K562 (cell line): ENCODE data around the gene BFSP1. TPM values are rescaled to one million over a fixed set of nuclear protein-coding genes. Genes with fewer than 3 reads are reported as not detected.
A peak's percentile ranks its signal among the peaks of the same experiment; 100 is the strongest.

ENCODE experiments used
- ATAC-seq: fragments of 200-7000 bp; cut with Tn5 transposase; 3 replicates; pipeline ENCODE4 v1.9.1; 2020; ENCODE audit warnings: moderate library complexity
- BruUV-seq: library from RNA; stranded (reverse); fragments of 400-500 nt; replicated peaks from 2 replicates; lab custom pipeline; 2021; lab: Mats Ljungman, UMichigan
- CTCF ChIA-PET: fragments of 300-600 bp; formaldehyde crosslinking; extraction: SDS; loops from one replicate; lab custom pipeline; 2021; ENCODE audit warnings: low intra/inter-chr PET ratio; lab: Yijun Ruan, JAX
- POLR2A ChIA-PET: fragments of 300-600, 350-650 bp; sonication (Branson Sonifier 250); formaldehyde crosslinking; extraction: SDS; loops from one replicate; lab custom pipeline; 2021; ENCODE audit warnings: antibody characterized with exemption, inconsistent platforms; lab: Yijun Ruan, JAX
- DNase-seq, 4 experiments: peaks; one replicate each; pipeline versions ENCODE4 v3.0.0 to v3.0.0-alpha.2; 2011 to 2018; ENCODE audit warnings: low spot score in 3 of 4, mixed read lengths in 3 of 4; ENCODE audit errors: extremely low read depth in 1 of 4
- FAIRE-seq: peaks from 2 replicates; lab custom pipeline; 2011; peaks lifted over from hg19 to GRCh38; lab: Jason Lieb, UNC
- H2AFZ ChIP-seq: 2 replicates; pipeline ENCODE4 v1.6.0; 2011; ENCODE audit warnings: low read depth, low read length, control low read depth, inconsistent platforms
- H3K27ac ChIP-seq: fragments of 200-600 bp; 3 replicates; pipeline ENCODE4 v1.8.0; 2011; ENCODE audit warnings: low read depth, mild to moderate bottlenecking, control low read depth, inconsistent platforms, low read length, moderate library complexity, mixed read lengths; ENCODE audit errors: extremely low read depth
- H3K27me3 ChIP-seq, 2 experiments: fragments of 300-600 bp in 1 of 2; 2 replicates in 1 of 2; 3 replicates in 1 of 2; pipeline versions ENCODE4 v1.6.0 to v1.8.0; 2011; ENCODE audit warnings: inconsistent platforms in 2 of 2, low read length in 2 of 2, mild to moderate bottlenecking in 1 of 2, mixed read lengths in 1 of 2, moderate library complexity in 1 of 2; ENCODE audit not compliant: control insufficient read depth in 2 of 2, insufficient read depth in 2 of 2
- H3K36me3 ChIP-seq: fragments of 300-600 bp; 3 replicates; pipeline ENCODE4 v1.8.0; 2011; ENCODE audit warnings: mild to moderate bottlenecking, low read length, inconsistent platforms; ENCODE audit not compliant: control insufficient read depth, insufficient read depth
- H3K4me1 ChIP-seq, 2 experiments: fragments of 200-600 bp in 1 of 2; replicated peaks in 1 of 2; 2 replicates in 1 of 2; 3 replicates in 1 of 2; pipeline versions ENCODE4 v1.5.1 to v1.8.0; 2011; ENCODE audit warnings: inconsistent platforms in 2 of 2, low read length in 2 of 2, mild to moderate bottlenecking in 1 of 2, mixed read lengths in 1 of 2, moderate library complexity in 1 of 2; ENCODE audit not compliant: control insufficient read depth in 2 of 2, insufficient read depth in 2 of 2
- H3K4me2 ChIP-seq: 2 replicates; pipeline ENCODE4 v1.6.1; 2011; ENCODE audit warnings: low read length, control low read depth, inconsistent platforms, mixed read lengths; ENCODE audit not compliant: insufficient read depth
- H3K4me3 ChIP-seq: fragments of 200-600 bp; sonication (generic), shearing (Covaris generic); 2 replicates; pipeline ENCODE4 v1.5.1; 2016; ENCODE audit warnings: control low read depth, inconsistent platforms
- H3K79me2 ChIP-seq: fragments of 200-600 bp; 3 replicates; pipeline ENCODE4 v1.8.0; 2011; ENCODE audit warnings: low read length, inconsistent platforms; ENCODE audit not compliant: control insufficient read depth, insufficient read depth
- H3K9ac ChIP-seq, 2 experiments: 2 replicates each; pipeline versions ENCODE4 v1.6.0 to v1.6.1; 2011; ENCODE audit warnings: low read depth in 2 of 2, low read length in 2 of 2, control low read depth in 1 of 2, inconsistent platforms in 1 of 2, mild to moderate bottlenecking in 1 of 2, mixed read lengths in 1 of 2; ENCODE audit not compliant: insufficient read depth in 1 of 2
- H3K9me1 ChIP-seq: one replicate; pipeline ENCODE4 v1.6.0; 2011; ENCODE audit warnings: inconsistent platforms, mild to moderate bottlenecking, low read length, moderate library complexity; ENCODE audit not compliant: control insufficient read depth, insufficient read depth
- H3K9me3 ChIP-seq: replicated peaks from 2 replicates; pipeline ENCODE4 v1.5.1; 2011; ENCODE audit warnings: low read depth, low read length, inconsistent platforms; ENCODE audit not compliant: control insufficient read depth, insufficient read depth
- H4K20me1 ChIP-seq: replicated peaks from 2 replicates; pipeline ENCODE4 v1.6.1; 2011; ENCODE audit warnings: low read length, inconsistent platforms, mixed read lengths; ENCODE audit not compliant: control insufficient read depth, insufficient read depth
- ARID1B ChIP-seq: fragments of 450-650 bp; IDR thresholded peaks from 2 replicates; pipeline ENCODE4 v1.6.1; 2016; ENCODE audit warnings: antibody characterized with exemption, mild to moderate bottlenecking, inconsistent platforms
- CBX5 ChIP-seq: IDR thresholded peaks from 2 replicates; pipeline ENCODE4 v1.6.1; 2014; ENCODE audit warnings: low read depth, borderline replicate concordance
- E2F6 ChIP-seq, 2 experiments: IDR thresholded peaks; 2 replicates each; pipeline ENCODE4 v1.6.1; 2011; ENCODE audit warnings: borderline replicate concordance in 1 of 2, control low read depth in 1 of 2, low read depth in 1 of 2, low read length in 1 of 2, mild to moderate bottlenecking in 1 of 2, mixed read lengths in 1 of 2, moderate library complexity in 1 of 2; ENCODE audit not compliant: insufficient read depth in 1 of 2, insufficient read length in 1 of 2, poor library complexity in 1 of 2, severe bottlenecking in 1 of 2; ENCODE audit errors: extremely low read depth in 1 of 2
- ELF2 ChIP-seq: fragments of 250-450 bp; sonication (Bioruptor Pico); IDR thresholded peaks from 2 replicates; pipeline ENCODE4 v1.5.0; 2021; ENCODE audit warnings: mild to moderate bottlenecking
- ERF ChIP-seq: fragments of 450-650 bp; formaldehyde crosslinking; IDR thresholded peaks from 2 replicates; pipeline ENCODE4 v1.4.0; 2020; ENCODE audit warnings: mild to moderate bottlenecking, mixed read lengths
- L3MBTL2 ChIP-seq: fragments of 450-650 bp; IDR thresholded peaks from 2 replicates; pipeline ENCODE4 v1.6.1; 2016; ENCODE audit warnings: mild to moderate bottlenecking, moderate library complexity
- MCM5 ChIP-seq: fragments of 450-650 bp; IDR thresholded peaks from 2 replicates; pipeline ENCODE4 v1.6.1; 2016; ENCODE audit warnings: low read depth
- MTA1 ChIP-seq: fragments of 450-650 bp; IDR thresholded peaks from 2 replicates; pipeline ENCODE4 v1.6.1; 2017; ENCODE audit warnings: borderline replicate concordance
- PPARD ChIP-seq: fragments of 250-450 bp; sonication (Bioruptor Pico); IDR thresholded peaks from 2 replicates; pipeline ENCODE4 v1.8.0; 2022; ENCODE audit warnings: inconsistent platforms, mild to moderate bottlenecking, moderate library complexity
- PURB ChIP-seq: sonication (generic); formaldehyde crosslinking; IDR thresholded peaks from 2 replicates; pipeline ENCODE4 v1.9.0; 2021; ENCODE audit warnings: low read depth, mild to moderate bottlenecking, missing genetic modification reagents
- TRIM24 ChIP-seq, 2 experiments: fragments of 450-650 bp; IDR thresholded peaks; 2 replicates each; pipeline ENCODE4 v1.6.1; 2016
- ZBTB12 ChIP-seq: fragments of 250-450 bp; sonication (Bioruptor Pico); IDR thresholded peaks from 2 replicates; pipeline ENCODE4 v1.4.0; 2020
- ZFPM2 ChIP-seq: fragments of 250-450 bp; sonication (Bioruptor Pico); IDR thresholded peaks from 2 replicates; pipeline ENCODE4 v1.5.1; 2022; ENCODE audit warnings: mild to moderate bottlenecking
- ZNF512 ChIP-seq: IDR thresholded peaks from 2 replicates; pipeline ENCODE4 v1.6.1; 2016; ENCODE audit warnings: missing genetic modification characterization, missing compliant biosample characterization
- ZNF551 ChIP-seq: fragments of 250-450 bp; sonication (Bioruptor Pico); IDR thresholded peaks from 2 replicates; pipeline ENCODE4 v1.5.0; 2021; ENCODE audit warnings: mild to moderate bottlenecking, moderate library complexity
- ZNF76 ChIP-seq: fragments of 250-450 bp; sonication (Bioruptor Pico); IDR thresholded peaks from 2 replicates; pipeline ENCODE4 v1.4.0; 2020; ENCODE audit warnings: mild to moderate bottlenecking, moderate library complexity, borderline replicate concordance
- WGBS: fragments of 100-300 bp; shearing (Covaris generic); methylation state at CpG from one replicate; pipeline ENCODE4 v1.1.6; 2016; ENCODE audit warnings: low coverage, mixed read lengths; ENCODE audit not compliant: insufficient coverage; ENCODE audit errors: missing lambda C conversion rate; 5-methylcytosine and 5-hydroxymethylcytosine counted together
- in situ Hi-C: fragments of 300-500 bp; cut with MboI; formaldehyde crosslinking; loops from 4 replicates; pipeline ENCODE4 v1.15.0; 2018; ENCODE audit warnings: inconsistent platforms, mixed read lengths
- intact Hi-C: fragments of 100-400 bp; cut with micrococcal nuclease; formaldehyde crosslinking; loops from 2 replicates; pipeline ENCODE4 v1.14.2; 2022
- polyA plus RNA-seq, 8 experiments: library from polyadenylated mRNA; depleted of rRNA in 4 of 8; stranded (reverse) in 5 of 8; unstranded in 3 of 8; fragments of >200 nt; fragmentation: Nextera tagmentation in 2 of 8; fragmentation: Illumina TruSeq in 1 of 8; extraction: Ambion mirVana in 2 of 8; extraction: Trizol in 1 of 8; gene quantifications; 2 replicates each; pipeline versions ENCODE4 v1.2.1 to v1.2.3, GENCODE V29; 2011 to 2014; ENCODE audit warnings: inconsistent platforms in 1 of 8, missing spikeins in 1 of 8
- total RNA-seq, 7 experiments: library from RNA; depleted of rRNA in 6 of 7; stranded (reverse); fragments of >200 nt in 6 of 7; fragmentation: Illumina TruSeq in 2 of 7; extraction: Trizol in 2 of 7; gene quantifications; 2 replicates each; pipeline versions ENCODE4 v1.2.1 to v1.2.3, GENCODE V29; 2011 to 2021; ENCODE audit warnings: low replicate concordance in 1 of 7

Gene BFSP1
- total and polyA plus RNA-seq, 9 of the 15 experiments (the other 6 are each of a cell fraction or from before 2014, with no cell fraction given): 0.09 to 0.86 (median 0.40) TPM

GRCh38 chr20:17456279-17456678 is 74.9 kb downstream of the BFSP1 start (continued):
- TF ChIP-seq ZNF512 (tag): no peak
- TF ChIP-seq ZFPM2 (CRISPR knock-in tag): no peak
- TF ChIP-seq ERF: no peak
- no peak for TF ChIP-seq PPARD (CRISPR knock-in tag)
- no peak for TF ChIP-seq TRIM24 (IDR thresholded peaks at IDR 0.05)
- TF ChIP-seq ZNF76 (CRISPR knock-in tag): no peak
- no peak for TF ChIP-seq ARID1B
- TF ChIP-seq MCM5: no peak
- TF ChIP-seq ELF2 (CRISPR knock-in tag): no peak

GRCh38 chr20:17453592-17453991 is 77.6 kb downstream of the BFSP1 start:
- POLR2A ChIA-PET: interaction anchor here (0.6 kb wide), 1 partner anchor 1277 kb away, joined by 3 read pairs; no protein-coding TSS in a partner anchor
- Histone ChIP-seq H3K36me3 (no peaks in the 10 kb centered on the region), H3K4me3 (peak overlapping the region; percentile 34), H3K9me3 (no peaks in the 10 kb centered on the region), H3K27me3 (peaks cover 0 to 23% of the 10 kb centered on the region in 2 experiments; a peak in 3 of 5 replicates), H4K20me1 (no peaks in the 10 kb centered on the region), H2AFZ (peak overlapping the region; percentile 78), H3K4me1 (peaks cover 0 to 4% of the 10 kb centered on the region in 2 experiments; a peak in 2 of 5 replicates), H3K9me1 (no peaks in the 10 kb centered on the region), H3K27ac (no peak overlapping the region), H3K79me2 (no peaks in the 10 kb centered on the region), H3K4me2 (peak overlapping the region; percentile 60), H3K9ac (no peak overlapping the region)
- BruUV-seq: no TSS peak
- intact Hi-C loops: no loop called here
- ATAC-seq: peak; percentile 75
- in situ Hi-C loops: no loop called here
- 5% methylated on average over 16 of the region's 22 CpGs for WGBS
- CTCF ChIA-PET: no interaction called here
- no peak for FAIRE-seq
- no peak for DNase-seq
- no peak for TF ChIP-seq CBX5
- TF ChIP-seq ZBTB12 (CRISPR knock-in tag): peak; percentile 29; the same call in 1 of the 2 replicates
- no peak for TF ChIP-seq ZNF551 (CRISPR knock-in tag)
- TF ChIP-seq MTA1: peak; percentile 45; the same call in 1 of the 2 replicates
- no peak for TF ChIP-seq PURB (CRISPR knock-in tag)
- TF ChIP-seq E2F6 (IDR thresholded peaks at IDR 0.05; ENCODE audit: borderline replicate concordance in 1 of 2, extremely low read depth in 1 of 2, insufficient read depth in 1 of 2, insufficient read length in 1 of 2, low read depth in 1 of 2, low read length in 1 of 2, poor library complexity in 1 of 2, severe bottlenecking in 1 of 2): peak in 1 of 2 experiments; percentile 65
- peak; percentile 83 for TF ChIP-seq L3MBTL2
